ENCODE measurements around the gene MUS81.

MUS81 gene

GRCh38 chr11:65856689-65857499 lies 3.3 kb upstream of the MUS81 start:
- peaks cover 35% of the 10 kb centered on the region for H3K4me1 ChIP-seq (ENCODE audit: control insufficient read depth, insufficient read depth, low read length)
- no peaks in the 10 kb centered on the region for H3K9me3 ChIP-seq (replicated peaks; ENCODE audit: low read length)
- peak overlapping the region; percentile 97 for H3K9ac ChIP-seq (ENCODE audit: low read depth, low read length)
- peaks cover 58% of the 10 kb centered on the region for H3K36me3 ChIP-seq (ENCODE audit: insufficient read depth, low read length)
- H3K4me2 ChIP-seq (ENCODE audit: low read length) = peak overlapping the region; percentile 95
- H3K4me3 ChIP-seq (ENCODE audit: low read length) = peak overlapping the region; percentile 89
- no peaks in the 10 kb centered on the region for H3K27me3 ChIP-seq (ENCODE audit: control insufficient read depth, insufficient read depth, low read length)

GRCh38 chr11:65857500-65857852 lies 2.8 kb upstream of the MUS81 start:
- Histone ChIP-seq H3K4me1 (ENCODE audit: control insufficient read depth, insufficient read depth, low read length) (peaks cover 39% of the 10 kb centered on the region), H3K4me3 (ENCODE audit: low read length) (peak overlapping the region; percentile 89), H3K36me3 (ENCODE audit: insufficient read depth, low read length) (peaks cover 58% of the 10 kb centered on the region), H3K4me2 (ENCODE audit: low read length) (peak overlapping the region; percentile 95), H3K9ac (ENCODE audit: low read depth, low read length) (peak overlapping the region; percentile 97), H3K9me3 (replicated peaks; ENCODE audit: low read length) (no peaks in the 10 kb centered on the region), H3K27me3 (ENCODE audit: control insufficient read depth, insufficient read depth, low read length) (no peaks in the 10 kb centered on the region)

- Histone ChIP-seq H3K4me3 (ENCODE audit: low read length) (peak within 1 kb of the TSS; percentile 96), H3K9ac (ENCODE audit: low read depth, low read length) (peak within 1 kb of the TSS; percentile 97), H3K4me1 (ENCODE audit: control insufficient read depth, insufficient read depth, low read length) (peaks cover 44% of the 10 kb centered on the region), H3K4me2 (ENCODE audit: low read length) (peak within 1 kb of the TSS; percentile 95), H3K9me3 (replicated peaks; ENCODE audit: low read length) (no peaks in the 10 kb centered on the region), H3K27me3 (ENCODE audit: control insufficient read depth, insufficient read depth, low read length) (no peaks in the 10 kb centered on the region), H3K36me3 (ENCODE audit: insufficient read depth, low read length) (peaks cover 58% of the 10 kb centered on the region)
Observed at GRCh38 chr11:65857853-65858680, 2.2 kb upstream of the MUS81 start, which contains the start of gene CFL1. Gene CFL1, minus strand, starts transcription at chr11:65858180. Its CDS starts 81 bp downstream, at chr11:65858099.

- Histone ChIP-seq H3K36me3 (ENCODE audit: insufficient read depth, low read length) (peaks cover 58% of the 10 kb centered on the region), H3K9ac (ENCODE audit: low read depth, low read length) (peak overlapping the region; percentile 97), H3K4me1 (ENCODE audit: control insufficient read depth, insufficient read depth, low read length) (peaks cover 47% of the 10 kb centered on the region), H3K9me3 (replicated peaks; ENCODE audit: low read length) (no peaks in the 10 kb centered on the region), H3K4me3 (ENCODE audit: low read length) (peak overlapping the region; percentile 96), H3K4me2 (ENCODE audit: low read length) (peak overlapping the region; percentile 83), H3K27me3 (ENCODE audit: control insufficient read depth, insufficient read depth, low read length) (no peaks in the 10 kb centered on the region)
Observed at GRCh38 chr11:65858681-65859087, 1.5 kb upstream of the MUS81 start.

GRCh38 chr11:65859095-65859811 lies 980 bp upstream of the MUS81 start:
- H3K27me3 ChIP-seq (ENCODE audit: control insufficient read depth, insufficient read depth, low read length) = no peaks in the 10 kb centered on the region
- H3K4me3 ChIP-seq (ENCODE audit: low read length) = peak overlapping the region; percentile 96
- H3K4me2 ChIP-seq (ENCODE audit: low read length) = peak overlapping the region; percentile 83
- peak overlapping the region; percentile 97 for H3K9ac ChIP-seq (ENCODE audit: low read depth, low read length)
- H3K9me3 ChIP-seq (replicated peaks; ENCODE audit: low read length) = no peaks in the 10 kb centered on the region
- peaks cover 45% of the 10 kb centered on the region for H3K4me1 ChIP-seq (ENCODE audit: control insufficient read depth, insufficient read depth, low read length)
- H3K36me3 ChIP-seq (ENCODE audit: insufficient read depth, low read length) = peaks cover 58% of the 10 kb centered on the region

GRCh38 chr11:65859812-65860277 lies 388 bp upstream of the MUS81 start:
- peaks cover 42% of the 10 kb centered on the region for H3K4me1 ChIP-seq (ENCODE audit: control insufficient read depth, insufficient read depth, low read length)
- peaks cover 58% of the 10 kb centered on the region for H3K36me3 ChIP-seq (ENCODE audit: insufficient read depth, low read length)
- peak overlapping the region; percentile 96 for H3K4me3 ChIP-seq (ENCODE audit: low read length)

GRCh38 chr11:65861165-65861505 lies 902 bp downstream of the MUS81 start:
- no peaks in the 10 kb centered on the region for H3K9me3 ChIP-seq (replicated peaks; ENCODE audit: low read length)
- peaks cover 58% of the 10 kb centered on the region for H3K36me3 ChIP-seq (ENCODE audit: insufficient read depth, low read length)
- H3K27me3 ChIP-seq (ENCODE audit: control insufficient read depth, insufficient read depth, low read length) = no peaks in the 10 kb centered on the region
- peaks cover 30% of the 10 kb centered on the region for H3K4me1 ChIP-seq (ENCODE audit: control insufficient read depth, insufficient read depth, low read length)
- peak overlapping the region; percentile 96 for H3K4me3 ChIP-seq (ENCODE audit: low read length)
- H3K9ac ChIP-seq (ENCODE audit: low read depth, low read length) = peak overlapping the region; percentile 97
- H3K4me2 ChIP-seq (ENCODE audit: low read length) = peak overlapping the region; percentile 83

More at GRCh38 chr11:65859812-65860277, 388 bp upstream of the MUS81 start:
- H3K9ac ChIP-seq (ENCODE audit: low read depth, low read length) = peak overlapping the region; percentile 97
- no peaks in the 10 kb centered on the region for H3K9me3 ChIP-seq (replicated peaks; ENCODE audit: low read length)
- H3K27me3 ChIP-seq (ENCODE audit: control insufficient read depth, insufficient read depth, low read length) = no peaks in the 10 kb centered on the region
- H3K4me2 ChIP-seq (ENCODE audit: low read length) = peak overlapping the region; percentile 83

- Histone ChIP-seq H3K9me3 (replicated peaks; ENCODE audit: low read length) (no peaks in the 10 kb centered on the region), H3K36me3 (ENCODE audit: insufficient read depth, low read length) (peaks cover 55% of the 10 kb centered on the region), H3K27me3 (ENCODE audit: control insufficient read depth, insufficient read depth, low read length) (no peaks in the 10 kb centered on the region), H3K4me2 (ENCODE audit: low read length) (peak overlapping the region; percentile 83), H3K4me3 (ENCODE audit: low read length) (peak overlapping the region; percentile 96), H3K9ac (ENCODE audit: low read depth, low read length) (peak overlapping the region; percentile 97), H3K4me1 (ENCODE audit: control insufficient read depth, insufficient read depth, low read length) (peaks cover 27% of the 10 kb centered on the region)
Observed at GRCh38 chr11:65861533-65862183, 1.4 kb downstream of the MUS81 start.

- H3K36me3 ChIP-seq (ENCODE audit: insufficient read depth, low read length) = peaks cover 56% of the 10 kb centered on the region
- peaks cover 27% of the 10 kb centered on the region for H3K4me1 ChIP-seq (ENCODE audit: control insufficient read depth, insufficient read depth, low read length)
- no peaks in the 10 kb centered on the region for H3K9me3 ChIP-seq (replicated peaks; ENCODE audit: low read length)
- no peaks in the 10 kb centered on the region for H3K27me3 ChIP-seq (ENCODE audit: control insufficient read depth, insufficient read depth, low read length)
- peak overlapping the region; percentile 83 for H3K4me2 ChIP-seq (ENCODE audit: low read length)
- peak overlapping the region; percentile 96 for H3K4me3 ChIP-seq (ENCODE audit: low read length)
- H3K9ac ChIP-seq (ENCODE audit: low read depth, low read length) = peak overlapping the region; percentile 97
Observed at GRCh38 chr11:65862191-65862735, 2.0 kb downstream of the MUS81 start.

GRCh38 chr11:65862941-65863888 lies 3.0 kb downstream of the MUS81 start:
- Histone ChIP-seq H3K9ac (ENCODE audit: low read depth, low read length) (no peak overlapping the region), H3K4me1 (ENCODE audit: control insufficient read depth, insufficient read depth, low read length) (peaks cover 27% of the 10 kb centered on the region), H3K9me3 (replicated peaks; ENCODE audit: low read length) (no peaks in the 10 kb centered on the region), H3K27me3 (ENCODE audit: control insufficient read depth, insufficient read depth, low read length) (no peaks in the 10 kb centered on the region), H3K4me3 (ENCODE audit: low read length) (no peak overlapping the region), H3K4me2 (ENCODE audit: low read length) (peak overlapping the region; percentile 83), H3K36me3 (ENCODE audit: insufficient read depth, low read length) (peaks cover 63% of the 10 kb centered on the region)
